ENCODE results near the gene MTUS2. TPM values are rescaled to one million over a fixed set of nuclear protein-coding genes. Genes with fewer than 3 reads are reported as not detected.

The MTUS2 gene
- total and polyA plus RNA-seq, 10 of the 15 experiments (the other 5 are each of a cell fraction or from before 2014, with no cell fraction given), result under 0.01 to 0.05 (median 0.02) TPM; not detected in 6

DNA sequence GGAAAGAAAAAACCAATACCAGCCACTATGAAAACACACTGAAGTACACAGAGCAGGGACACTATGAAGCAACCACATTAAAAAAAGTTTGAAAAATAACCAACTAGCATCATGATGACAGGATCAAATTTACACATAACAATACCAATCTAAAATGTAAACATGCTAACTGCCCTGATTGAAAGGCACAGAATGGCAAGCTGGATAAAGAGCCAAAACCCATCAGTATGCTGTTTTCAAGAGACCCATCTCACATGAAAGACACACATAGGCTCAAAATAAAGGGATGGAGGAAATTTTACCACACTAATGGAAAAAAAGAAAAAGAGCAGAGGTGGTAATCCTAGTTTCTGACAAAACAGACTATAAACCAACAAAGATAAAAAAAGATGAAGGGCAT is 484.0 kb downstream of the MTUS2 start:
- ChIA-PET CTCF (no interaction called here), SMC1A (ENCODE audit: uncharacterized antibody, unreplicated experiment) (no interaction called here), RAD21 (ENCODE audit: unreplicated experiment) (no interaction called here), POLR2A (no interaction called here)
- Histone ChIP-seq H3K4me1 (ENCODE audit: control insufficient read depth, insufficient read depth, low read length) (no peaks in the 10 kb centered on the region), H3K4me2 (ENCODE audit: control insufficient read depth, insufficient read depth) (no peak overlapping the region), H3K27ac (ENCODE audit: control insufficient read depth, insufficient read depth) (no peak overlapping the region), H3K9ac (ENCODE audit: control insufficient read depth, insufficient read depth, low read length) (no peak overlapping the region), H3K36me3 (ENCODE audit: control insufficient read depth in 2 of 2, insufficient read depth in 2 of 2, low read length in 1 of 2) (no peaks in the 10 kb centered on the region), H4K20me1 (ENCODE audit: control insufficient read depth, insufficient read depth) (no peaks in the 10 kb centered on the region), H3K27me3 (replicated peaks in 1 of 2; ENCODE audit: control insufficient read depth in 2 of 2, insufficient read depth in 2 of 2, low read length in 1 of 2) (no peaks in the 10 kb centered on the region), H3K9me3 (replicated peaks; ENCODE audit: control insufficient read depth, insufficient read depth, low read length) (no peaks in the 10 kb centered on the region; the same call in 2 of the 3 replicates), H2AFZ (ENCODE audit: control insufficient read depth, low read depth, low read length) (no peak overlapping the region), H3K79me2 (ENCODE audit: control insufficient read depth, insufficient read depth, low read length) (no peaks in the 10 kb centered on the region), H3K4me3 (no peak overlapping the region)
- ATAC-seq, result no peak
- no TSS peak for BruUV-seq (replicated peaks)
- intact Hi-C loops (cut with micrococcal nuclease; ENCODE audit: unreplicated experiment), result no loop called here
- no peak for FAIRE-seq
- TF ChIP-seq IKZF1 (conservative IDR thresholded peaks at IDR 0.05), result no peak
- DNase-seq (ENCODE audit: low read depth, low spot score), result no peak
- in situ Hi-C loops (cut with MboI), result no loop called here

DNA sequence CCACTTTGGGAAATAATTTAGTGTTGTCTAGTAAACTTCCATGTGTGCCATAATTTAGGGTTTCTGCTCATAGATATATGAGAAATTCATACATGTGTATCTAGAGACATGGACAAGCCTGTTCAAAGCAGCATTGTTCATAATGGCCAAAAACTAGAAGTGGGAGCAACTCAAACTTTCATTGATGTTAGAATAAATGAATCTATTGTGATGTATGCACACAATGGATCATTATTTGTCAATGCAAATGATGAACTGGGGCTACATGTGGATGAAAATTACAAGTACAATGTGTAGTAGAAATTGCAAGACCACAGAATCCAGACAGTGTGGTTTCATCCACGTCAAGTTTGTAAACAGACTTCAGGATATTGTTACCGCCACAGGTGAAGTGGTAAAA is 490.7 kb downstream of the MTUS2 start:
- Histone ChIP-seq H2AFZ (ENCODE audit: control insufficient read depth, low read depth, low read length) (no peak overlapping the region), H3K79me2 (ENCODE audit: control insufficient read depth, insufficient read depth, low read length) (no peaks in the 10 kb centered on the region), H3K36me3 (ENCODE audit: control insufficient read depth in 2 of 2, insufficient read depth in 2 of 2, low read length in 1 of 2) (no peaks in the 10 kb centered on the region), H3K27ac (ENCODE audit: control insufficient read depth, insufficient read depth) (no peak overlapping the region), H3K9me3 (replicated peaks; ENCODE audit: control insufficient read depth, insufficient read depth, low read length) (no peaks in the 10 kb centered on the region), H3K27me3 (replicated peaks in 1 of 2; ENCODE audit: control insufficient read depth in 2 of 2, insufficient read depth in 2 of 2, low read length in 1 of 2) (no peaks in the 10 kb centered on the region), H3K4me2 (ENCODE audit: control insufficient read depth, insufficient read depth) (no peak overlapping the region), H3K4me1 (ENCODE audit: control insufficient read depth, insufficient read depth, low read length) (no peaks in the 10 kb centered on the region), H4K20me1 (ENCODE audit: control insufficient read depth, insufficient read depth) (no peaks in the 10 kb centered on the region), H3K9ac (ENCODE audit: control insufficient read depth, insufficient read depth, low read length) (no peak overlapping the region), H3K4me3 (no peak overlapping the region)
- ATAC-seq, result no peak
- ChIA-PET CTCF (no interaction called here), RAD21 (ENCODE audit: unreplicated experiment) (no interaction called here), POLR2A (no interaction called here), SMC1A (ENCODE audit: uncharacterized antibody, unreplicated experiment) (no interaction called here)
- DNase-seq (ENCODE audit: low read depth, low spot score), result no peak
- intact Hi-C loops (cut with micrococcal nuclease; ENCODE audit: unreplicated experiment) (no loop called here), in situ Hi-C loops (cut with MboI) (no loop called here)
- WGBS (ENCODE audit: insufficient coverage, insufficient replicate concordance, low lambda C conversion rate, missing lambda C conversion rate), result 41% methylated on average over 2 of the region's 2 CpGs
- no peak for TF ChIP-seq GABPA (IDR thresholded peaks at IDR 0.05; ENCODE audit: low read depth)
- TF ChIP-seq NR2C2 (IDR thresholded peaks at IDR 0.05; ENCODE audit: borderline replicate concordance, control insufficient read depth, insufficient read length, low read depth), result no peak
- no peak for TF ChIP-seq MXI1 (IDR thresholded peaks at IDR 0.05; ENCODE audit: low read depth, low read length)
- TF ChIP-seq, protein P1, sequence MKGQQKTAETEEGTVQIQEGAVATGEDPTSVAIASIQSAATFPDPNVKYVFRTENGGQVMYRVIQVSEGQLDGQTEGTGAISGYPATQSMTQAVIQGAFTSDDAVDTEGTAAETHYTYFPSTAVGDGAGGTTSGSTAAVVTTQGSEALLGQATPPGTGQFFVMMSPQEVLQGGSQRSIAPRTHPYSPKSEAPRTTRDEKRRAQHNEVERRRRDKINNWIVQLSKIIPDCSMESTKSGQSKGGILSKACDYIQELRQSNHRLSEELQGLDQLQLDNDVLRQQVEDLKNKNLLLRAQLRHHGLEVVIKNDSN (IDR thresholded peaks at IDR 0.05; ENCODE audit: borderline replicate concordance, extremely low read length, insufficient read depth, low read depth, low read length), result no peak
- TF ChIP-seq CBX5 (IDR thresholded peaks at IDR 0.05; ENCODE audit: low read depth), result no peak
- TF ChIP-seq DPF2 (IDR thresholded peaks at IDR 0.05), result no peak
- no TSS peak for BruUV-seq (replicated peaks)
- FAIRE-seq, result no peak
